Neural cell (in vitro differentiated cells): ENCODE measurements around the gene CHEK1. TPM values are rescaled to one million over a fixed set of nuclear protein-coding genes. Genes with fewer than 3 reads are reported as not detected.

Source experiments
- H2AFZ ChIP-seq: fragments of 200-600, 300-800 bp; sonication (generic), shearing (Covaris generic); 2 replicates; pipeline ENCODE4 v1.6.0; 2014; ENCODE audit warnings: low read depth, mild to moderate bottlenecking, antibody characterized with exemption, low read length, moderate library complexity
- H3F3A ChIP-seq: fragments of 200-600 bp; shearing (Covaris generic); 2 replicates; pipeline ENCODE4 v1.6.1; 2016; ENCODE audit warnings: mild to moderate bottlenecking, moderate library complexity, mixed read lengths, antibody characterized with exemption, low read length; ENCODE audit not compliant: insufficient read depth, poor library complexity, severe bottlenecking
- H3K27ac ChIP-seq: fragments of 200-600, 300-800 bp; sonication (generic), shearing (Covaris generic); 2 replicates; pipeline ENCODE4 v1.5.1; 2014; ENCODE audit warnings: mild to moderate bottlenecking, low read length, moderate library complexity
- H3K27me3 ChIP-seq: fragments of 300-800, 200-600 bp; sonication (generic), shearing (Covaris generic); 2 replicates; pipeline ENCODE4 v1.6.0; 2014; ENCODE audit warnings: mild to moderate bottlenecking, low read depth, low read length, moderate library complexity; ENCODE audit not compliant: insufficient read depth
- H3K36me3 ChIP-seq: fragments of 300-800, 200-600 bp; sonication (generic), shearing (Covaris generic); 2 replicates; pipeline ENCODE4 v1.5.1; 2014; ENCODE audit warnings: mild to moderate bottlenecking, antibody characterized with exemption, low read length, moderate library complexity; ENCODE audit not compliant: insufficient read depth
- H3K4me2 ChIP-seq: fragments of 300-800, 200-600 bp; sonication (generic), shearing (Covaris generic); 2 replicates; pipeline ENCODE4 v1.6.0; 2014; ENCODE audit warnings: mild to moderate bottlenecking, low read length
- H3K4me3 ChIP-seq: fragments of 300-800, 200-600 bp; sonication (generic), shearing (Covaris generic); 2 replicates; pipeline ENCODE4 v1.5.1; 2014; ENCODE audit warnings: mild to moderate bottlenecking, low read length, moderate library complexity
- H3K79me2 ChIP-seq: fragments of 200-600 bp; shearing (Covaris generic); replicated peaks from 2 replicates; pipeline ENCODE4 v1.6.0; 2014; ENCODE audit warnings: mild to moderate bottlenecking, low read length, moderate library complexity; ENCODE audit not compliant: insufficient read depth
- H3K9ac ChIP-seq: fragments of 300-800, 200-600 bp; sonication (generic), shearing (Covaris generic); 2 replicates; pipeline ENCODE4 v1.6.1; 2016; ENCODE audit warnings: mild to moderate bottlenecking, low read length, mixed read lengths
- H3K9me2 ChIP-seq: fragments of 200-600 bp; shearing (Covaris generic); 2 replicates; pipeline ENCODE4 v1.6.1; 2016; ENCODE audit warnings: mild to moderate bottlenecking, low read length, mixed read lengths; ENCODE audit not compliant: insufficient read depth
- H3K9me3 ChIP-seq: fragments of 200-600, 300-800 bp; sonication (generic), shearing (Covaris generic); 2 replicates; pipeline ENCODE4 v1.6.1; 2016; ENCODE audit warnings: mild to moderate bottlenecking, mixed run types, low read length, moderate library complexity, mixed read lengths
- H4K20me1 ChIP-seq: fragments of 200-600 bp; shearing (Covaris generic); 2 replicates; pipeline ENCODE4 v1.6.1; 2016; ENCODE audit warnings: mild to moderate bottlenecking, mixed run types; ENCODE audit not compliant: insufficient read depth
- EP300 ChIP-seq: fragments of 450-650 bp; conservative IDR thresholded peaks from 2 replicates; pipeline ENCODE4 v1.6.1; 2014; ENCODE audit warnings: antibody characterized with exemption, mild to moderate bottlenecking, moderate library complexity; ENCODE audit not compliant: poor library complexity, severe bottlenecking
- EZH2 ChIP-seq: fragments of 200-600, 300-800 bp; shearing (Covaris generic), sonication (generic); IDR thresholded peaks from 2 replicates; pipeline ENCODE4 v1.6.1; 2014; ENCODE audit warnings: antibody characterized with exemption, low read length, borderline replicate concordance, mild to moderate bottlenecking; ENCODE audit not compliant: insufficient read depth, poor library complexity, severe bottlenecking
- MXI1 ChIP-seq: fragments of 450-650 bp; conservative IDR thresholded peaks from 2 replicates; pipeline ENCODE4 v1.6.1; 2014; ENCODE audit warnings: antibody characterized with exemption, mild to moderate bottlenecking; ENCODE audit not compliant: poor library complexity, severe bottlenecking
- POLR2AphosphoS5 ChIP-seq: IDR thresholded peaks from 2 replicates; pipeline ENCODE4 v1.6.1; 2012
- RAD21 ChIP-seq: fragments of 450-650 bp; conservative IDR thresholded peaks from 2 replicates; pipeline ENCODE4 v1.6.1; 2014; ENCODE audit warnings: antibody characterized with exemption, mild to moderate bottlenecking, moderate library complexity
- SMC3 ChIP-seq: fragments of 450-650 bp; conservative IDR thresholded peaks from 2 replicates; pipeline ENCODE4 v1.6.1; 2014; ENCODE audit warnings: antibody characterized with exemption, mild to moderate bottlenecking, moderate library complexity; ENCODE audit not compliant: poor library complexity
- TAF1 ChIP-seq: IDR thresholded peaks from 2 replicates; pipeline ENCODE4 v1.6.1; 2012; ENCODE audit warnings: low read depth
- polyA plus RNA-seq: library from polyadenylated mRNA; depleted of rRNA; stranded (reverse); fragments of >200 nt; gene quantifications from 2 replicates; pipeline ENCODE4 v1.2.3, GENCODE V29; 2014
- TF ChIP-seq, protein P1 (sequence below): fragments of 450-650 bp; IDR thresholded peaks from 2 replicates; pipeline ENCODE4 v1.5.1; 2014; ENCODE audit warnings: antibody characterized with exemption, mild to moderate bottlenecking, moderate library complexity; ENCODE audit not compliant: poor library complexity, severe bottlenecking
- TF ChIP-seq, protein P2 (sequence below): IDR thresholded peaks from 2 replicates; pipeline ENCODE4 v1.6.1; 2012; ENCODE audit warnings: borderline replicate concordance

The CHEK1 gene
- polyA plus RNA-seq, 1 donor from 2014 or later = 33.0 TPM

DNA sequence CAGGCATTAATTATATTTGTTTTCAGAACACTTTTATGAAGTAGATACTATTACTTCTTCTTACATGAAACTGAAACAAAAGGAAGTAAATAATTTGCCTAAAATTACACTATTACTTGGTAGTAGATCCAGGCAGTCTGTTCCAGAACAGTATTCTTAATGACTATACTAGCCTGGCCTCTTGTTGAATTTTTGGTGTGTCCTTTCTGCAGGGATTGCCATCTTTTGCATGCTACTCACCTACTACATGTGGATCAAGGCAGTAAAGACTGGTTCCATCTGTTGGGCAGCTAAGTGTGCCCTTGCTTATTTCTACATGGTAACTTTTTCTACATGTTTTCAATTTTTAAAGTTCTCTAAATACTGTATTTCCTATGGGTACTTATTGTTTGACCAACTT is 19.5 kb upstream of the CHEK1 start:
- TF ChIP-seq MXI1 (no peak), POLR2AphosphoS5 (no peak), SMC3 (no peak), RAD21 (no peak), EP300 (no peak), EZH2 (no peak), TAF1 (no peak)
- TF ChIP-seq, protein P1, sequence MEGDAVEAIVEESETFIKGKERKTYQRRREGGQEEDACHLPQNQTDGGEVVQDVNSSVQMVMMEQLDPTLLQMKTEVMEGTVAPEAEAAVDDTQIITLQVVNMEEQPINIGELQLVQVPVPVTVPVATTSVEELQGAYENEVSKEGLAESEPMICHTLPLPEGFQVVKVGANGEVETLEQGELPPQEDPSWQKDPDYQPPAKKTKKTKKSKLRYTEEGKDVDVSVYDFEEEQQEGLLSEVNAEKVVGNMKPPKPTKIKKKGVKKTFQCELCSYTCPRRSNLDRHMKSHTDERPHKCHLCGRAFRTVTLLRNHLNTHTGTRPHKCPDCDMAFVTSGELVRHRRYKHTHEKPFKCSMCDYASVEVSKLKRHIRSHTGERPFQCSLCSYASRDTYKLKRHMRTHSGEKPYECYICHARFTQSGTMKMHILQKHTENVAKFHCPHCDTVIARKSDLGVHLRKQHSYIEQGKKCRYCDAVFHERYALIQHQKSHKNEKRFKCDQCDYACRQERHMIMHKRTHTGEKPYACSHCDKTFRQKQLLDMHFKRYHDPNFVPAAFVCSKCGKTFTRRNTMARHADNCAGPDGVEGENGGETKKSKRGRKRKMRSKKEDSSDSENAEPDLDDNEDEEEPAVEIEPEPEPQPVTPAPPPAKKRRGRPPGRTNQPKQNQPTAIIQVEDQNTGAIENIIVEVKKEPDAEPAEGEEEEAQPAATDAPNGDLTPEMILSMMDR = no peak
- TF ChIP-seq, protein P2, sequence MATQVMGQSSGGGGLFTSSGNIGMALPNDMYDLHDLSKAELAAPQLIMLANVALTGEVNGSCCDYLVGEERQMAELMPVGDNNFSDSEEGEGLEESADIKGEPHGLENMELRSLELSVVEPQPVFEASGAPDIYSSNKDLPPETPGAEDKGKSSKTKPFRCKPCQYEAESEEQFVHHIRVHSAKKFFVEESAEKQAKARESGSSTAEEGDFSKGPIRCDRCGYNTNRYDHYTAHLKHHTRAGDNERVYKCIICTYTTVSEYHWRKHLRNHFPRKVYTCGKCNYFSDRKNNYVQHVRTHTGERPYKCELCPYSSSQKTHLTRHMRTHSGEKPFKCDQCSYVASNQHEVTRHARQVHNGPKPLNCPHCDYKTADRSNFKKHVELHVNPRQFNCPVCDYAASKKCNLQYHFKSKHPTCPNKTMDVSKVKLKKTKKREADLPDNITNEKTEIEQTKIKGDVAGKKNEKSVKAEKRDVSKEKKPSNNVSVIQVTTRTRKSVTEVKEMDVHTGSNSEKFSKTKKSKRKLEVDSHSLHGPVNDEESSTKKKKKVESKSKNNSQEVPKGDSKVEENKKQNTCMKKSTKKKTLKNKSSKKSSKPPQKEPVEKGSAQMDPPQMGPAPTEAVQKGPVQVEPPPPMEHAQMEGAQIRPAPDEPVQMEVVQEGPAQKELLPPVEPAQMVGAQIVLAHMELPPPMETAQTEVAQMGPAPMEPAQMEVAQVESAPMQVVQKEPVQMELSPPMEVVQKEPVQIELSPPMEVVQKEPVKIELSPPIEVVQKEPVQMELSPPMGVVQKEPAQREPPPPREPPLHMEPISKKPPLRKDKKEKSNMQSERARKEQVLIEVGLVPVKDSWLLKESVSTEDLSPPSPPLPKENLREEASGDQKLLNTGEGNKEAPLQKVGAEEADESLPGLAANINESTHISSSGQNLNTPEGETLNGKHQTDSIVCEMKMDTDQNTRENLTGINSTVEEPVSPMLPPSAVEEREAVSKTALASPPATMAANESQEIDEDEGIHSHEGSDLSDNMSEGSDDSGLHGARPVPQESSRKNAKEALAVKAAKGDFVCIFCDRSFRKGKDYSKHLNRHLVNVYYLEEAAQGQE = no peak
- H3K9me3 ChIP-seq = no peaks in the 10 kb centered on the region
- no peak overlapping the region for H2AFZ ChIP-seq
- H3K4me3 ChIP-seq = no peak overlapping the region
- H3K79me2 ChIP-seq = no peaks in the 10 kb centered on the region
- H3K27me3 ChIP-seq = no peaks in the 10 kb centered on the region
- no peak overlapping the region for H3K9ac ChIP-seq
- H4K20me1 ChIP-seq = no peaks in the 10 kb centered on the region
- H3K4me2 ChIP-seq = no peak overlapping the region
- no peaks in the 10 kb centered on the region for H3K9me2 ChIP-seq
- no peak overlapping the region for H3K27ac ChIP-seq
- H3K36me3 ChIP-seq = peaks cover 21% of the 10 kb centered on the region
- H3F3A ChIP-seq = no peaks in the 10 kb centered on the region

DNA sequence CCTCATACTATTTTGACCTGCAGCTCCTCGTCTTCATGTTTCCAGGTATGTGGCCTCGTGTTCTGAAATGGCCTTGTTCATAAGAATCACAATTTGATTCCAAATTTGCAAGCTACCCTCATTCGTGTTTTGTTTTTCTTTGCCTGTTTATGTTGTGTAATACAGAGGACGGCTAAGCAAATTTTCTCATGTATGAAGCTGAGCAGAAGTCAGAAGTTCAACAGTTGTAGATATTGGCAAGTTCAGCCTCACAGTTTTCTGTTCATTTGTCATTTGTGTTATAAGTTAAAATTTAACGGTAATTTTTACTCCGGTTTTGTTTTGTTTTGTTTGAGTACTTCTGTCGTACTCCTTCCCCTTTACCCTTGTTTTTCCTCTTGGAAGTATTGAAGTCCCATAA is 15.4 kb upstream of the CHEK1 start:
- no peaks in the 10 kb centered on the region for H3K27me3 ChIP-seq
- H3K79me2 ChIP-seq = no peaks in the 10 kb centered on the region
- H3F3A ChIP-seq = no peaks in the 10 kb centered on the region
- H4K20me1 ChIP-seq = no peaks in the 10 kb centered on the region
- no peak overlapping the region for H2AFZ ChIP-seq
- H3K36me3 ChIP-seq = peaks cover 12% of the 10 kb centered on the region
- no peak overlapping the region for H3K4me3 ChIP-seq
- H3K9ac ChIP-seq = no peak overlapping the region
- no peaks in the 10 kb centered on the region for H3K9me2 ChIP-seq
- TF ChIP-seq RAD21 = no peak
- no peak for TF ChIP-seq POLR2AphosphoS5
- no peak for TF ChIP-seq SMC3
- TF ChIP-seq, protein P1 = no peak
- no peak for TF ChIP-seq MXI1
- TF ChIP-seq, protein P2 = no peak
- TF ChIP-seq EZH2 = no peak
- no peak for TF ChIP-seq TAF1
- no peak for TF ChIP-seq EP300
- H3K27ac ChIP-seq = no peak overlapping the region
- H3K9me3 ChIP-seq = no peaks in the 10 kb centered on the region
- H3K4me2 ChIP-seq = no peak overlapping the region
